Left lung (tissue), 10 donors: ENCODE measurements around the gene ASTL. TPM values are rescaled to one million over a fixed set of nuclear protein-coding genes. Genes with fewer than 3 reads are reported as not detected.

Experiments
- ATAC-seq: fragments of 200-7000 bp; cut with Tn5 transposase; one replicate; pipeline ENCODE4 v1.9.1; 2020; ENCODE audit warnings: moderate library complexity
- DNase-seq, 4 donors: peaks; one replicate each; pipeline ENCODE4 v3.0.0-alpha.2; 2013 to 2020
- H3K27ac ChIP-seq, 2 donors: fragments of 200-600 bp; sonication (generic) in 1 of 2; one replicate each; pipeline versions ENCODE4 v1.5.0 to v1.8.0; 2020 to 2021
- H3K27me3 ChIP-seq, 2 donors: fragments of 200-600 bp; sonication (generic) in 1 of 2; one replicate each; pipeline versions ENCODE4 v1.5.0 to v1.8.0; 2020 to 2021
- H3K36me3 ChIP-seq, 2 donors: fragments of 200-600 bp; sonication (generic) in 1 of 2; one replicate each; pipeline versions ENCODE4 v1.5.0 to v1.8.0; 2020 to 2021
- H3K4me1 ChIP-seq, 2 donors: fragments of 200-600 bp; one replicate each; pipeline ENCODE4 v1.8.0; 2021
- H3K4me3 ChIP-seq, 2 donors: fragments of 200-600 bp; sonication (generic) in 1 of 2; one replicate each; pipeline versions ENCODE4 v1.5.0 to v1.8.0; 2020 to 2021; ENCODE audit warnings: mild to moderate bottlenecking in 1 of 2
- H3K9me3 ChIP-seq, 2 donors: fragments of 200-600 bp; sonication (generic) in 1 of 2; one replicate each; pipeline versions ENCODE4 v1.5.0 to v1.8.0; 2020 to 2021
- CTCF ChIP-seq, 2 donors: fragments of 200-600 bp; sonication (generic) in 1 of 2; IDR thresholded peaks; one replicate each; pipeline versions ENCODE4 v1.5.0 to v1.8.0; 2021; ENCODE audit warnings: antibody characterized with exemption in 2 of 2
- intact Hi-C, 2 donors: fragments of 100-400 bp; cut with DNase I; formaldehyde crosslinking; loops; one replicate each; pipeline versions ENCODE4 v1.11.2 to v1.14.2; 2022
- polyA plus RNA-seq, 6 donors: library from polyadenylated mRNA; unstranded; fragments of 120-200 nt; gene quantifications; one replicate each; pipeline ENCODE4 v1.2.1, GENCODE V29; 2013; ENCODE audit not compliant: insufficient read length in 6 of 6
- total RNA-seq, 2 donors: library from RNA; stranded (reverse); fragmentation: NEBNext Ultra II Directional; extraction: Animal tissue kit (Norgen Biotek cat#: 25700); gene quantifications; one replicate each; pipeline ENCODE4 v1.2.1, GENCODE V29; 2021
- donor health status: DM: no; HTN: yes; CAD: no.
- donor health status: DM: no; HTN: no; CAD: no.

The ASTL gene
- total and polyA plus RNA-seq, 8 donors: 0.11 to 0.30 (median 0.21) TPM; not detected in 3

- H3K4me3 ChIP-seq: no peak overlapping the region
- no peaks in the 10 kb centered on the region for H3K9me3 ChIP-seq
- intact Hi-C loops: no loop called here
- H3K27me3 ChIP-seq: peaks cover 0 to 11% of the 10 kb centered on the region in 2 donors
- ATAC-seq (peak; percentile 53), DNase-seq (peak; percentile 38 to 92 (median 88))
- peak overlapping the region in 1 of 2 donors; percentile 34 for H3K27ac ChIP-seq
- no peaks in the 10 kb centered on the region for H3K36me3 ChIP-seq
- peaks cover 7 to 49% of the 10 kb centered on the region in 2 donors for H3K4me1 ChIP-seq
- no peak for TF ChIP-seq CTCF (IDR thresholded peaks at IDR 0.05)
Observed at GRCh38 chr2:96148410-96149217, 10.3 kb upstream of the ASTL start.

GRCh38 chr2:96147593-96148201, 9.4 kb upstream of the ASTL start:
- Histone ChIP-seq H3K36me3 (no peaks in the 10 kb centered on the region), H3K27ac (peak overlapping the region in 1 of 2 donors; percentile 34), H3K4me3 (no peak overlapping the region), H3K9me3 (no peaks in the 10 kb centered on the region), H3K27me3 (peaks cover 0 to 15% of the 10 kb centered on the region in 2 donors), H3K4me1 (peaks cover 7 to 58% of the 10 kb centered on the region in 2 donors)
- DNase-seq (peak in 1 of 4 donors; percentile 29), ATAC-seq (no peak)
- intact Hi-C loops: no loop called here
- no peak for TF ChIP-seq CTCF (IDR thresholded peaks at IDR 0.05)

GRCh38 chr2:96146881-96147592, 8.7 kb upstream of the ASTL start:
- intact Hi-C loops: no loop called here
- TF ChIP-seq CTCF (IDR thresholded peaks at IDR 0.05): no peak
- peaks cover 0 to 15% of the 10 kb centered on the region in 2 donors for H3K27me3 ChIP-seq
- peaks cover 7 to 60% of the 10 kb centered on the region in 2 donors for H3K4me1 ChIP-seq
- H3K27ac ChIP-seq: peak overlapping the region; percentile 48 to 74
- no peak for ATAC-seq
- H3K9me3 ChIP-seq: no peaks in the 10 kb centered on the region
- H3K36me3 ChIP-seq: no peaks in the 10 kb centered on the region
- peak in 2 of 4 donors; percentile 31 to 54 for DNase-seq
- H3K4me3 ChIP-seq: no peak overlapping the region

GRCh38 chr2:96146153-96146880, 8.0 kb upstream of the ASTL start:
- peak in 2 of 4 donors; percentile 87 to 94 for DNase-seq
- H3K4me3 ChIP-seq: peak overlapping the region in 1 of 2 donors; percentile 61
- ATAC-seq: peak; percentile 54

More at GRCh38 chr2:96146153-96146880, 8.0 kb upstream of the ASTL start:
- no peak for TF ChIP-seq CTCF (IDR thresholded peaks at IDR 0.05)
- Histone ChIP-seq H3K27me3 (peaks cover 0 to 15% of the 10 kb centered on the region in 2 donors), H3K4me1 (peaks cover 7 to 60% of the 10 kb centered on the region in 2 donors), H3K9me3 (no peaks in the 10 kb centered on the region), H3K27ac (peak overlapping the region; percentile 48 to 74), H3K36me3 (no peaks in the 10 kb centered on the region)
- intact Hi-C loops: no loop called here
